Measurements from ENCODE around the gene CORO7.

CORO7 gene

DNA sequence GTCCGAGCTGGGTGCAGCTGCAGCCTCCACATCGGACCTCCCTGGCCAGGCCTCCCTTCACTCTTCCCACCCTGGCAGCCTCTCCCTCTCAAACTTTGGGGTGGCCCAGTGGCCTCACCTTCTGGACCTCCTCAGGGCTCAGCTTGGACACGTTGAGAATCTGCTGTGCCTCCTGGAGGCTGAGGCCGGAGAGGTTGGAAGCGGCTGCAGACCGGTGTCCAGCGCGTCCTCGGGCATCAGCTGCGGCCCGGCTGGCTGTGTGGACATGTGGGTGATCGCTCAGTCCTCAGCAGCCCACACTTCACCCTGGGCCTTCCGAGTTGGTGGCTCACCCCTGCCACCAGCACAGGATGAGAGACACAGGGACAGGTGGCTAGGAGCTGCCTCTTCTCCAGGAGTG lies 75.1 kb downstream of the CORO7 start:
- Histone ChIP-seq H3K79me2 (ENCODE audit: insufficient read depth, low read length) (peaks cover 37% of the 10 kb centered on the region), H3K27me3 (ENCODE audit: insufficient read depth, low read length, poor library complexity) (no peaks in the 10 kb centered on the region), H3K27ac (ENCODE audit: low read length) (no peak overlapping the region), H2AFZ (ENCODE audit: low read depth, low read length) (no peak overlapping the region), H3K9me3 (ENCODE audit: insufficient read depth, low read length, severe bottlenecking) (no peaks in the 10 kb centered on the region), H4K20me1 (ENCODE audit: insufficient read depth, low read length) (peaks cover 61% of the 10 kb centered on the region), H3K4me2 (ENCODE audit: insufficient read depth, low read length) (no peak overlapping the region), H3K36me3 (ENCODE audit: insufficient read depth, low read length) (peaks cover 42% of the 10 kb centered on the region), H3K4me3 (ENCODE audit: low read depth in 1 of 2, low read length in 2 of 2) (no peak overlapping the region), H3K9ac (ENCODE audit: low read depth, low read length) (no peak overlapping the region), H3K4me1 (ENCODE audit: insufficient read depth, low read length) (no peaks in the 10 kb centered on the region)
- DNase-seq (no peak), ATAC-seq (ENCODE audit: insufficient read depth, low read depth) (no peak)
- TF ChIP-seq, protein P1, sequence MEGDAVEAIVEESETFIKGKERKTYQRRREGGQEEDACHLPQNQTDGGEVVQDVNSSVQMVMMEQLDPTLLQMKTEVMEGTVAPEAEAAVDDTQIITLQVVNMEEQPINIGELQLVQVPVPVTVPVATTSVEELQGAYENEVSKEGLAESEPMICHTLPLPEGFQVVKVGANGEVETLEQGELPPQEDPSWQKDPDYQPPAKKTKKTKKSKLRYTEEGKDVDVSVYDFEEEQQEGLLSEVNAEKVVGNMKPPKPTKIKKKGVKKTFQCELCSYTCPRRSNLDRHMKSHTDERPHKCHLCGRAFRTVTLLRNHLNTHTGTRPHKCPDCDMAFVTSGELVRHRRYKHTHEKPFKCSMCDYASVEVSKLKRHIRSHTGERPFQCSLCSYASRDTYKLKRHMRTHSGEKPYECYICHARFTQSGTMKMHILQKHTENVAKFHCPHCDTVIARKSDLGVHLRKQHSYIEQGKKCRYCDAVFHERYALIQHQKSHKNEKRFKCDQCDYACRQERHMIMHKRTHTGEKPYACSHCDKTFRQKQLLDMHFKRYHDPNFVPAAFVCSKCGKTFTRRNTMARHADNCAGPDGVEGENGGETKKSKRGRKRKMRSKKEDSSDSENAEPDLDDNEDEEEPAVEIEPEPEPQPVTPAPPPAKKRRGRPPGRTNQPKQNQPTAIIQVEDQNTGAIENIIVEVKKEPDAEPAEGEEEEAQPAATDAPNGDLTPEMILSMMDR (IDR thresholded peaks at IDR 0.05; ENCODE audit: borderline replicate concordance, extremely low read depth, low read length, poor library complexity, severe bottlenecking) = no peak
- no peak for TF ChIP-seq EZH2 (IDR thresholded peaks at IDR 0.05; ENCODE audit: borderline replicate concordance, low read depth, low read length, severe bottlenecking)

DNA sequence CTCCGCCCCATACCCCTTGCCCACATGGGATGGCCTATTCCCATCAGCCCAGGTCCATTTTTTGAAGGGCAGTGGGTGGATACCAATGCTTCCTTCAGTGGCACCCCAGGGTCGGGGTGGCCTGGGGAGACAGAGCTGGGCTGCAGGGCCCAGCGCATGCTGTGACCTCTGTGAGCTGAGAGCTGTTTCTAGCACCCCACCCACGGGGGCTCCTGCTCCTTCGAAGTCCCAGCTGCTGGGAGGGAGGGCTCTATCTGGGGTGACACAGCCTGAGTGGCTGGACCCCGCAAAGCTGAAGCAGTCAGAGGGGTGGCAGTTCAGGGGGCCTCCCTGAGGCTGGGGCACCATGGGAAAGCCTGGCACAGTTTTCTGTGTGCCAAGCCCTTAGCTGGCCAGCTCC lies 76.0 kb downstream of the CORO7 start:
- peaks cover 42% of the 10 kb centered on the region for H3K36me3 ChIP-seq (ENCODE audit: insufficient read depth, low read length)
- no peaks in the 10 kb centered on the region for H3K27me3 ChIP-seq (ENCODE audit: insufficient read depth, low read length, poor library complexity)
- no peaks in the 10 kb centered on the region for H3K4me1 ChIP-seq (ENCODE audit: insufficient read depth, low read length)
- H3K9me3 ChIP-seq (ENCODE audit: insufficient read depth, low read length, severe bottlenecking) = no peaks in the 10 kb centered on the region
- ATAC-seq (ENCODE audit: insufficient read depth, low read depth) (no peak), DNase-seq (no peak)
- peaks cover 54% of the 10 kb centered on the region for H4K20me1 ChIP-seq (ENCODE audit: insufficient read depth, low read length)
- TF ChIP-seq, protein P1 (IDR thresholded peaks at IDR 0.05; ENCODE audit: borderline replicate concordance, extremely low read depth, low read length, poor library complexity, severe bottlenecking) = no peak
- TF ChIP-seq EZH2 (IDR thresholded peaks at IDR 0.05; ENCODE audit: borderline replicate concordance, low read depth, low read length, severe bottlenecking) = no peak
- no peak overlapping the region for H2AFZ ChIP-seq (ENCODE audit: low read depth, low read length)
- no peak overlapping the region for H3K4me3 ChIP-seq (ENCODE audit: low read depth in 1 of 2, low read length in 2 of 2)
- H3K79me2 ChIP-seq (ENCODE audit: insufficient read depth, low read length) = peaks cover 29% of the 10 kb centered on the region
- H3K4me2 ChIP-seq (ENCODE audit: insufficient read depth, low read length) = no peak overlapping the region
- H3K9ac ChIP-seq (ENCODE audit: low read depth, low read length) = no peak overlapping the region
- H3K27ac ChIP-seq (ENCODE audit: low read length) = no peak overlapping the region

DNA sequence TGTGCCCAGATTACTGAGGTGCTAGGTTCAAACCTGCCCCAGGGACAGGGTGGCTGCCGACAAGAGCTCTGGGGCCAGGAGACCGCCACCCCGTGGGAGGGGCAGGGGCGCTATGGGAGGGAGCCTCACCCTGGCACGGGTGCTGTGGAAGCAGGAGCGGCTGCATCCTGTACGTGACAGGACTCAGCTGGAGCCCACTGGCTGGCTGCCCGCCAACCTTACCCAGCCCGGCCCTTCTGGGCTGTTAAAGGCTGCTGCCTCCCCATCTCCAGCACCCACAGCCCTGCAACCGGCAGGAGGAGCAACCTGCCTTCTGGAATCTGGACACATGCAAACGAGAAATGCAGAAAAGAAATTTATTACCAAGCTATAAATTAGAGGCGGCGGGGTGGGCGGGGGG lies 76.5 kb downstream of the CORO7 start:
- Histone ChIP-seq H3K79me2 (ENCODE audit: insufficient read depth, low read length) (peaks cover 24% of the 10 kb centered on the region), H3K4me2 (ENCODE audit: insufficient read depth, low read length) (no peak overlapping the region), H3K36me3 (ENCODE audit: insufficient read depth, low read length) (peaks cover 42% of the 10 kb centered on the region), H2AFZ (ENCODE audit: low read depth, low read length) (no peak overlapping the region), H4K20me1 (ENCODE audit: insufficient read depth, low read length) (peaks cover 55% of the 10 kb centered on the region), H3K4me1 (ENCODE audit: insufficient read depth, low read length) (no peaks in the 10 kb centered on the region), H3K27me3 (ENCODE audit: insufficient read depth, low read length, poor library complexity) (no peaks in the 10 kb centered on the region), H3K9me3 (ENCODE audit: insufficient read depth, low read length, severe bottlenecking) (no peaks in the 10 kb centered on the region), H3K27ac (ENCODE audit: low read length) (no peak overlapping the region), H3K9ac (ENCODE audit: low read depth, low read length) (no peak overlapping the region), H3K4me3 (ENCODE audit: low read depth in 1 of 2, low read length in 2 of 2) (no peak overlapping the region)
- no peak for DNase-seq
- TF ChIP-seq, protein P1 (IDR thresholded peaks at IDR 0.05; ENCODE audit: borderline replicate concordance, extremely low read depth, low read length, poor library complexity, severe bottlenecking) = no peak
- TF ChIP-seq EZH2 (IDR thresholded peaks at IDR 0.05; ENCODE audit: borderline replicate concordance, low read depth, low read length, severe bottlenecking) = no peak
- ATAC-seq (ENCODE audit: insufficient read depth, low read depth) = no peak; the same call in 2 of the 3 replicates

- Histone ChIP-seq H2AFZ (ENCODE audit: low read depth, low read length) (no peak overlapping the region), H3K9ac (ENCODE audit: low read depth, low read length) (no peak overlapping the region), H4K20me1 (ENCODE audit: insufficient read depth, low read length) (peaks cover 59% of the 10 kb centered on the region), H3K36me3 (ENCODE audit: insufficient read depth, low read length) (peaks cover 42% of the 10 kb centered on the region), H3K9me3 (ENCODE audit: insufficient read depth, low read length, severe bottlenecking) (no peaks in the 10 kb centered on the region), H3K4me3 (ENCODE audit: low read depth in 1 of 2, low read length in 2 of 2) (no peak overlapping the region), H3K4me2 (ENCODE audit: insufficient read depth, low read length) (no peak overlapping the region), H3K27ac (ENCODE audit: low read length) (no peak overlapping the region), H3K27me3 (ENCODE audit: insufficient read depth, low read length, poor library complexity) (no peaks in the 10 kb centered on the region), H3K79me2 (ENCODE audit: insufficient read depth, low read length) (peaks cover 24% of the 10 kb centered on the region), H3K4me1 (ENCODE audit: insufficient read depth, low read length) (no peaks in the 10 kb centered on the region)
- ATAC-seq (ENCODE audit: insufficient read depth, low read depth) = no peak
- no peak for DNase-seq
- TF ChIP-seq EZH2 (IDR thresholded peaks at IDR 0.05; ENCODE audit: borderline replicate concordance, low read depth, low read length, severe bottlenecking) = no peak
- TF ChIP-seq, protein P1 (IDR thresholded peaks at IDR 0.05; ENCODE audit: borderline replicate concordance, extremely low read depth, low read length, poor library complexity, severe bottlenecking) = no peak
Observed at GRCh38 chr16:4339455-4339854, 76.9 kb downstream of the CORO7 start.
